Right atrium auricular region (tissue), 2 donors: Measurements from ENCODE around the gene FUT7. TPM values are rescaled to one million over a fixed set of nuclear protein-coding genes. Genes with fewer than 3 reads are reported as not detected.

Source experiments
- DNase-seq: peaks from one replicate; pipeline ENCODE4 v3.0.0-alpha.2; 2019; ENCODE audit warnings: low spot score
- H3K27ac ChIP-seq, 2 donors: fragments of 200-600 bp; sonication (generic); 1 replicate in 1 of 2; 2 replicates in 1 of 2; pipeline ENCODE4 v1.5.1; 2016 to 2019
- H3K27me3 ChIP-seq, 2 donors: fragments of 200-600 bp; sonication (generic); one replicate each; pipeline versions ENCODE4 v1.5.1 to v1.6.0; 2017 to 2019
- H3K36me3 ChIP-seq: fragments of 200-600 bp; sonication (generic); one replicate; pipeline ENCODE4 v1.5.1; 2016
- H3K4me1 ChIP-seq, 2 donors: fragments of 200-600 bp; sonication (generic); one replicate each; pipeline versions ENCODE4 v1.5.1 to v1.6.0; 2017 to 2019
- H3K4me3 ChIP-seq, 2 donors: fragments of 200-600 bp; sonication (generic); 1 replicate in 1 of 2; 2 replicates in 1 of 2; pipeline ENCODE4 v1.5.1; 2017 to 2019; ENCODE audit warnings: mild to moderate bottlenecking in 1 of 2, moderate library complexity in 1 of 2
- H3K9me3 ChIP-seq, 2 donors: fragments of 200-600 bp; sonication (generic); one replicate each; pipeline ENCODE4 v1.5.1; 2019
- total RNA-seq, 2 donors: library from RNA; depleted of rRNA; stranded (reverse); fragments of >200 nt; gene quantifications; one replicate each; pipeline ENCODE4 v1.1.0, GENCODE V29; 2016
- TF ChIP-seq, protein P1 (sequence below), 2 donors: fragments of 200-600 bp; sonication (generic); IDR thresholded peaks; one replicate each; pipeline ENCODE4 v1.5.1; 2019; ENCODE audit warnings: antibody characterized with exemption in 2 of 2

Gene FUT7
- total RNA-seq, 2 donors from 2014 or later = 0.28 TPM; not detected in 1

DNA sequence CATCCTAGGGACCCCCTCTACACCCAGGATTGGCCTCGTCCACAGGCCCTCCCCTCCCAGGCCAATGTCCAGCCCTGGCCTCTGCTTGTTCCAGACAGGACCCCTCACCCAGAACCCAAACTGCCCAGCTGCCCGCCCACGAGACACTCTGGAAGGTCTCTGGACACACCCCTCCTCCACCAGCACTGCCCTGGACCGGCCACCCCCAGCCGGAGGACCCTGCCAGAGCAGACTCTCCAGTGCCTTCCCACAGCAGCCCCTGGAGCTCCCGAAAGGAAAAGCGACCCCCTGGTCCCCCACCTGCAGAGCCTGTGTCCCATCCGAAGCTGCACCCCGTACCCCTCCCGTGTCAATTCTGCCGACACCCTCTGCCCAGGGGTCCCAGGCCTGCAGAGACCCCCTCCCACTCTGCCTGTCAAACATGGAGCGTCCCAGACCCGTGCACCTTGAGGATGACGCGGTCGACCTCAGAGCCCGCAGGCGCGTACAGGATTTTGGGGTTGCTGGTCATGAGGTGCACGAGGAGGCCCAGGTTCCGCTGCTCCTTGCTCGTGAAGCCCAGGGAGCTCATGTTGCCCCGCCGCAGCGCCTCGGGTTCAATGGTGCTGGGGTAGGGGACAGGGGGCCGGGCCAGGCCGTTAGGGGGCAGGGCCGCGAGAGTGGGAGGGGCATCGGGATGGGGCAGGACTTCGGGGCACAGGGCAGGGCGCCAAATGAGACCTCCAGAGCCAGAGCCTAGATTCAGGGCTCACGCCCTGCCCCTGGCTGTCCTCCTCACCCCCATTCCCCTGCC, 11.8 kb downstream of the FUT7 start:
- peaks cover 28% of the 10 kb centered on the region for H3K36me3 ChIP-seq
- H3K9me3 ChIP-seq = no peaks in the 10 kb centered on the region
- H3K4me1 ChIP-seq = no peaks in the 10 kb centered on the region
- H3K4me3 ChIP-seq = no peak overlapping the region
- no peak for DNase-seq
- no peak overlapping the region for H3K27ac ChIP-seq
- no peaks in the 10 kb centered on the region for H3K27me3 ChIP-seq
- TF ChIP-seq, protein P1, sequence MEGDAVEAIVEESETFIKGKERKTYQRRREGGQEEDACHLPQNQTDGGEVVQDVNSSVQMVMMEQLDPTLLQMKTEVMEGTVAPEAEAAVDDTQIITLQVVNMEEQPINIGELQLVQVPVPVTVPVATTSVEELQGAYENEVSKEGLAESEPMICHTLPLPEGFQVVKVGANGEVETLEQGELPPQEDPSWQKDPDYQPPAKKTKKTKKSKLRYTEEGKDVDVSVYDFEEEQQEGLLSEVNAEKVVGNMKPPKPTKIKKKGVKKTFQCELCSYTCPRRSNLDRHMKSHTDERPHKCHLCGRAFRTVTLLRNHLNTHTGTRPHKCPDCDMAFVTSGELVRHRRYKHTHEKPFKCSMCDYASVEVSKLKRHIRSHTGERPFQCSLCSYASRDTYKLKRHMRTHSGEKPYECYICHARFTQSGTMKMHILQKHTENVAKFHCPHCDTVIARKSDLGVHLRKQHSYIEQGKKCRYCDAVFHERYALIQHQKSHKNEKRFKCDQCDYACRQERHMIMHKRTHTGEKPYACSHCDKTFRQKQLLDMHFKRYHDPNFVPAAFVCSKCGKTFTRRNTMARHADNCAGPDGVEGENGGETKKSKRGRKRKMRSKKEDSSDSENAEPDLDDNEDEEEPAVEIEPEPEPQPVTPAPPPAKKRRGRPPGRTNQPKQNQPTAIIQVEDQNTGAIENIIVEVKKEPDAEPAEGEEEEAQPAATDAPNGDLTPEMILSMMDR (IDR thresholded peaks at IDR 0.05) = no peak

DNA sequence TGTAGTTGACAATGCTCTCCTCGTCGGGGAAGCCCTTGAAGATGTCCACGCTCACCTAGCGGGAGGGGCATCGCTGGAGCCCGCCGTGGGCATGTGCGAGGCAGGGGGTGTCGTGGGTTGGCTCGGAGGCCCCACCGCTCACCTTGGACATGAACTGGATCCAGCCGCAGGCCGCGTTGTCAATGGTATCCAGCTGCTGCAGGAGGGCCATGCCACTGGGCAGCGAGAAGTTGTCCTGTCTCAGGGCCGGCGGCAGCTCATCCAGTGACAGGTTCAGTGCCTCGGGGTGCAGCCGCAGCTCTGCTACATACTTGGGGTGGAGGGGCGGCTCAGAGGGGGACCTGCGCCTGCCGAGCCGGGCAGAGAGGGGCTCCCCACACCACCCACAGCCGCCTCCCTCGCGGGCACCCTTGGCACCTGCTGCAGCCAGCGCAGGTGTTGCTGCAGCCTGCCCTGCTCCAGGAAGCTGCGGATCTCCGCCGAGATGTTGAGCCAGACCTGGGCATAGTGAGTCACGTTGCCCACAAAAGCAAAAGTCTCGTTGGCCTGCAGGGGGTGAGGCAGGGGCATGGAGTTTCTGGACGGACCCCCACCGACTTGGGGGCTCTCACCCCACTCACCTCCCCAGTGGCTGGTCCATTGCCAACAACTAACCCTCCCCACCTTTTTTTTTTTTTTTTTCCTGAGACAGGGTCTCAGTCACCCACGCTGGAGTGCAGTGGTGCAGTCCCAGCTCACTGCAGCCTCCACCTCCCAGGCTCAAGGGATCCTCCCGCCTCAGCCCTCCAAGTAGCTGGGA, 12.9 kb downstream of the FUT7 start:
- no peaks in the 10 kb centered on the region for H3K4me1 ChIP-seq
- H3K4me3 ChIP-seq = no peak overlapping the region
- H3K27me3 ChIP-seq = no peaks in the 10 kb centered on the region
- H3K9me3 ChIP-seq = no peaks in the 10 kb centered on the region
- DNase-seq = no peak
- H3K27ac ChIP-seq = no peak overlapping the region
- TF ChIP-seq, protein P1 (IDR thresholded peaks at IDR 0.05) = no peak
- H3K36me3 ChIP-seq = peaks cover 29% of the 10 kb centered on the region

DNA sequence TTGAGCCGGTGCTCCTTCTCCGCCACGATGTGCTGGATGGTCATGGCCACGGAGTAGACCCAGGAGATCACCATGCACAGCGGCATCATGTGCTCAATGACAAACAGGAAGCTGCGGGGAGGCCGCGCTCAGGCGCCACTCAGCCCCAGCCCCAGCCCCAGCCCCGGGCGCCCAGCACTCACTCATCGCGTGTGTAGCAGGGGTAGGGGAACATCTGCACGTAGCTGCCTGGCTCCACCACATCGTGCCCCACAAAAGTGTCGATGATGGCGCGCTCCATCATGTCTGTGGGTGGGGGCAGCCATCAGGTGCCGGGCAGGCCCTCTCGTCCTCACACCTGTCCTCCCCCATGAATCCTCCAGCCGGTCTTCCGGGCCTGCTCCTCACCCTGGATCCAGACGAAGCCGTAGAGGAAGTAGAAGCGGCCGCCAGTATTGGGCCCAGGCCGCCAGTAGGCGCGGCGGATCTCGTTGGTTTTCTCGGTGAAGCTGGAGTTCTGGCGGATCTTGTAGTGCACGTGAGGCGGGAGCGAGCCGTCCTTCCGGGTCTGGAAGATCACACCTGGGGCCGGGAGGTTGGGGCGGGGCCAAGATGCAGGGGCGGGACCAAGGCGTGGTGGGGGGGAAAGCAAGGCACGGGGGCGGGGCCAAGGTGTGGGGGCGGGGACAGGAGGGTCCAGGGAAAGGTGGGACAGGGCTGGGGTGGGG, 13.9 kb downstream of the FUT7 start:
- Histone ChIP-seq H3K9me3 (no peaks in the 10 kb centered on the region), H3K27me3 (no peaks in the 10 kb centered on the region), H3K4me3 (no peak overlapping the region), H3K27ac (no peak overlapping the region), H3K4me1 (no peaks in the 10 kb centered on the region), H3K36me3 (peaks cover 29% of the 10 kb centered on the region)
- TF ChIP-seq, protein P1 (IDR thresholded peaks at IDR 0.05) = no peak
- DNase-seq = no peak

DNA sequence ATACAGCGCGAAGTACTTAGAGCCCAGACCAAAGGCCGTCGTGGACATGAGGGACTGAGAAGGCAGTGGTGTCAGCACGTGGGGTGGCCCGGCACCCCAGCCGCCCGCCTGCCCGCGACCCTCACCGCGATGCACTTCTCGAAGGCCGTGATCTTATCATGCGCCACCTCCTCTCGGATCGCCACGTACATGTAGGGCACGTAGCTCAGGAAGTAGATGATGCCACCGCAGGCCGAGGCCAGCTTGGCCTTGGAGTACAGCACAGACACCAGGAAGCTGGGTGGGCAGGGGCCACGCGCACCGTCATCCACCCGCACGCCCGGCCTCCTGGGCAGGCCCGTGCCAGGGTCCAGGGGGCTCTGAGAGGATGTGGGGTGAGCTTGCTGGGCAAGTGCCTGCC, 14.8 kb downstream of the FUT7 start:
- H3K4me1 ChIP-seq = no peaks in the 10 kb centered on the region
- no peaks in the 10 kb centered on the region for H3K27me3 ChIP-seq
- no peak overlapping the region for H3K27ac ChIP-seq
- no peak overlapping the region for H3K4me3 ChIP-seq
- no peaks in the 10 kb centered on the region for H3K9me3 ChIP-seq
- TF ChIP-seq, protein P1 (IDR thresholded peaks at IDR 0.05) = no peak
- H3K36me3 ChIP-seq = peaks cover 34% of the 10 kb centered on the region
- no peak for DNase-seq

DNA sequence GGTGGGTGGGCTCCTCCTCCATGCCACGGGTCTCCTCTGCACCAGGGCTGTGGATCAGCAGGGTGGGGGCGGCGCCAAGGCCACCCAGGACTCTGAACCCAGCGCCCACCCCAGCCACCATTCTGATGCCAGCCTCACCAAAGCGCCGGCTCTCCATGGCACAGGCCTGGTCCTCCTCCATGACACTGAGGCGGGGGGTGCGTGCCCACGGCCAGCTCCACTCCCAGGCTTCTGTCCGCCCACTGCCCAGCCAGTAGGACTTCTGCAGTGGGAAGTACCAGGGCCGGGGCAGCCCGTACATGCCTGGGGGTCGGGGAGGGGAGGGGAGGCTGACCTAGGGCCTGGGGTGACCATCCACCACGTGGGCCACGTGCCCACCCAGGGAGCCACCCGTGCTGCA, 15.5 kb downstream of the FUT7 start:
- H3K4me1 ChIP-seq = no peaks in the 10 kb centered on the region
- peaks cover 40% of the 10 kb centered on the region for H3K36me3 ChIP-seq
- H3K27me3 ChIP-seq = no peaks in the 10 kb centered on the region
- no peak for DNase-seq
- H3K9me3 ChIP-seq = no peaks in the 10 kb centered on the region
- TF ChIP-seq, protein P1 (IDR thresholded peaks at IDR 0.05) = no peak
- H3K27ac ChIP-seq = no peak overlapping the region
- no peak overlapping the region for H3K4me3 ChIP-seq
